Uterus (tissue), 2 donors: ENCODE data around the gene TSTD1.
"Not testable (repeated sequence)": the region's sequence is repeated elsewhere in the genome, so short reads cannot be mapped to it uniquely, and the experiment has no call there.

Experiments
- CTCF ChIP-seq, 4 experiments: fragments of 200-600 bp in 2 of 4; fragments of 450-650 bp in 2 of 4; sonication (generic) in 2 of 4; IDR thresholded peaks; one replicate each; pipeline ENCODE4 v1.5.1; 2016 to 2019; ENCODE audit warnings: antibody characterized with exemption in 4 of 4, mild to moderate bottlenecking in 2 of 4, moderate library complexity in 1 of 4
- POLR2A ChIP-seq, 2 donors: fragments of 450-650 bp; IDR thresholded peaks; one replicate each; pipeline ENCODE4 v1.6.1; 2016; ENCODE audit warnings: antibody characterized with exemption in 2 of 2, mild to moderate bottlenecking in 1 of 2, moderate library complexity in 1 of 2

- not testable (repeated sequence) for TF ChIP-seq POLR2A, CTCF (IDR thresholded peaks at IDR 0.05)
These were observed 16.3 kb downstream of the TSTD1 start for GRCh38 chr1:161022432-161022831.
